Measurements from ENCODE around the gene ARFRP1. TPM values are rescaled to one million over a fixed set of nuclear protein-coding genes. Genes with fewer than 3 reads are reported as not detected.

ARFRP1 gene
- total and polyA plus RNA-seq, 2 experiments from 2014 or later = 16.7 to 24.6 TPM

GRCh38 chr20:63743210-63743970, 35.6 kb upstream of the ARFRP1 start:
- no peaks in the 10 kb centered on the region for H3K9me2 ChIP-seq (ENCODE audit: insufficient read depth)
- H3K27ac ChIP-seq (ENCODE audit: low read depth) = 0 out of 2 replicates have a peak overlapping the region, but pooled peaks have one; percentile 63
- no peak overlapping the region for H2AFZ ChIP-seq
- peaks cover 2% of the 10 kb centered on the region; the same call in 1 of the 2 replicates for H3K27me3 ChIP-seq (ENCODE audit: insufficient read depth)
- H3K27me3 Mint-ChIP-seq (ENCODE audit: insufficient read depth, low read depth, poor library complexity) = peaks cover 5% of the 10 kb centered on the region
- peaks cover 7% of the 10 kb centered on the region; the same call in 1 of the 2 replicates for H3K4me1 ChIP-seq (ENCODE audit: insufficient read depth)
- H3K27ac Mint-ChIP-seq = no peak overlapping the region
- H4K20me1 ChIP-seq (replicated peaks; ENCODE audit: insufficient read depth) = no peaks in the 10 kb centered on the region
- no peaks in the 10 kb centered on the region; the same call in 2 of the 3 replicates for H3K9me3 Mint-ChIP-seq
- TF ChIP-seq ZNF114 (CRISPR knock-in tag; IDR thresholded peaks at IDR 0.05) = no peak
- no peak for TF ChIP-seq CREB1 (CRISPR knock-in tag; IDR thresholded peaks at IDR 0.05; ENCODE audit: low read depth)
- TF ChIP-seq CTCF (conservative IDR thresholded peaks at IDR 0.05; ENCODE audit: low read depth in 2 of 2) = no peak
- H3K79me2 ChIP-seq (replicated peaks; ENCODE audit: insufficient read depth) = no peaks in the 10 kb centered on the region
- no peaks in the 10 kb centered on the region for H3K36me3 ChIP-seq (ENCODE audit: insufficient read depth)
- H3K4me2 ChIP-seq = no peak overlapping the region
- DNase-seq (ENCODE audit: low spot score) (no peak), ATAC-seq (no peak)
- no peak overlapping the region for H3K4me3 ChIP-seq
- H3K36me3 Mint-ChIP-seq (ENCODE audit: low read depth) = peaks cover 8% of the 10 kb centered on the region
- H3K4me3 Mint-ChIP-seq = no peak overlapping the region; the same call in 2 of the 3 replicates
- H3F3A ChIP-seq (replicated peaks; ENCODE audit: low read depth) = peaks cover 14% of the 10 kb centered on the region; the same call in 1 of the 2 replicates
- no peaks in the 10 kb centered on the region; the same call in 2 of the 3 replicates for H3K4me1 Mint-ChIP-seq

GRCh38 chr20:63742381-63743024, 34.7 kb upstream of the ARFRP1 start:
- no peak overlapping the region for H3K4me3 ChIP-seq
- Mint-ChIP-seq H3K9me3 (no peaks in the 10 kb centered on the region; the same call in 2 of the 3 replicates), H3K27ac (no peak overlapping the region), H3K27me3 (ENCODE audit: insufficient read depth, low read depth, poor library complexity) (peaks cover 6% of the 10 kb centered on the region), H3K36me3 (ENCODE audit: low read depth) (peaks cover 8% of the 10 kb centered on the region), H3K4me3 (no peak overlapping the region), H3K4me1 (no peaks in the 10 kb centered on the region; the same call in 2 of the 3 replicates)
- H3K36me3 ChIP-seq (ENCODE audit: insufficient read depth) = no peaks in the 10 kb centered on the region
- DNase-seq (ENCODE audit: low spot score) (no peak), ATAC-seq (no peak)
- no peak overlapping the region for H2AFZ ChIP-seq
- no peaks in the 10 kb centered on the region for H3K9me2 ChIP-seq (ENCODE audit: insufficient read depth)
- H3K27me3 ChIP-seq (ENCODE audit: insufficient read depth) = peaks cover 6% of the 10 kb centered on the region
- peaks cover 14% of the 10 kb centered on the region; the same call in 1 of the 2 replicates for H3F3A ChIP-seq (replicated peaks; ENCODE audit: low read depth)
- H3K4me1 ChIP-seq (ENCODE audit: insufficient read depth) = peaks cover 7% of the 10 kb centered on the region; the same call in 1 of the 2 replicates
- H3K27ac ChIP-seq (ENCODE audit: low read depth) = no peak overlapping the region
- no peaks in the 10 kb centered on the region for H4K20me1 ChIP-seq (replicated peaks; ENCODE audit: insufficient read depth)
- H3K79me2 ChIP-seq (replicated peaks; ENCODE audit: insufficient read depth) = no peaks in the 10 kb centered on the region
- H3K4me2 ChIP-seq = no peak overlapping the region
- TF ChIP-seq REST (IDR thresholded peaks at IDR 0.05; ENCODE audit: unreplicated experiment) (no peak), NANOG (IDR thresholded peaks at IDR 0.05; ENCODE audit: borderline replicate concordance) (no peak), ZNF462 (CRISPR knock-in tag; IDR thresholded peaks at IDR 0.05) (no peak), EZH2phosphoT487 (IDR thresholded peaks at IDR 0.05; ENCODE audit: unreplicated experiment) (no peak), ZNF114 (CRISPR knock-in tag; IDR thresholded peaks at IDR 0.05) (no peak)
